Neural cell (in vitro differentiated cells): Measurements from ENCODE around the gene SNTG2. TPM values are rescaled to one million over a fixed set of nuclear protein-coding genes. Genes with fewer than 3 reads are reported as not detected.

ENCODE experiments used
- H2AFZ ChIP-seq: fragments of 200-600, 300-800 bp; sonication (generic), shearing (Covaris generic); 2 replicates; pipeline ENCODE4 v1.6.0; 2014; ENCODE audit warnings: low read depth, mild to moderate bottlenecking, antibody characterized with exemption, low read length, moderate library complexity
- H3F3A ChIP-seq: fragments of 200-600 bp; shearing (Covaris generic); 2 replicates; pipeline ENCODE4 v1.6.1; 2016; ENCODE audit warnings: mild to moderate bottlenecking, moderate library complexity, mixed read lengths, antibody characterized with exemption, low read length; ENCODE audit not compliant: insufficient read depth, poor library complexity, severe bottlenecking
- H3K27ac ChIP-seq: fragments of 200-600, 300-800 bp; sonication (generic), shearing (Covaris generic); 2 replicates; pipeline ENCODE4 v1.5.1; 2014; ENCODE audit warnings: mild to moderate bottlenecking, low read length, moderate library complexity
- H3K27me3 ChIP-seq: fragments of 300-800, 200-600 bp; sonication (generic), shearing (Covaris generic); 2 replicates; pipeline ENCODE4 v1.6.0; 2014; ENCODE audit warnings: mild to moderate bottlenecking, low read depth, low read length, moderate library complexity; ENCODE audit not compliant: insufficient read depth
- H3K36me3 ChIP-seq: fragments of 300-800, 200-600 bp; sonication (generic), shearing (Covaris generic); 2 replicates; pipeline ENCODE4 v1.5.1; 2014; ENCODE audit warnings: mild to moderate bottlenecking, antibody characterized with exemption, low read length, moderate library complexity; ENCODE audit not compliant: insufficient read depth
- H3K4me2 ChIP-seq: fragments of 300-800, 200-600 bp; sonication (generic), shearing (Covaris generic); 2 replicates; pipeline ENCODE4 v1.6.0; 2014; ENCODE audit warnings: mild to moderate bottlenecking, low read length
- H3K4me3 ChIP-seq: fragments of 300-800, 200-600 bp; sonication (generic), shearing (Covaris generic); 2 replicates; pipeline ENCODE4 v1.5.1; 2014; ENCODE audit warnings: mild to moderate bottlenecking, low read length, moderate library complexity
- H3K79me2 ChIP-seq: fragments of 200-600 bp; shearing (Covaris generic); replicated peaks from 2 replicates; pipeline ENCODE4 v1.6.0; 2014; ENCODE audit warnings: mild to moderate bottlenecking, low read length, moderate library complexity; ENCODE audit not compliant: insufficient read depth
- H3K9ac ChIP-seq: fragments of 300-800, 200-600 bp; sonication (generic), shearing (Covaris generic); 2 replicates; pipeline ENCODE4 v1.6.1; 2016; ENCODE audit warnings: mild to moderate bottlenecking, low read length, mixed read lengths
- H3K9me2 ChIP-seq: fragments of 200-600 bp; shearing (Covaris generic); 2 replicates; pipeline ENCODE4 v1.6.1; 2016; ENCODE audit warnings: mild to moderate bottlenecking, low read length, mixed read lengths; ENCODE audit not compliant: insufficient read depth
- H3K9me3 ChIP-seq: fragments of 200-600, 300-800 bp; sonication (generic), shearing (Covaris generic); 2 replicates; pipeline ENCODE4 v1.6.1; 2016; ENCODE audit warnings: mild to moderate bottlenecking, mixed run types, low read length, moderate library complexity, mixed read lengths
- H4K20me1 ChIP-seq: fragments of 200-600 bp; shearing (Covaris generic); 2 replicates; pipeline ENCODE4 v1.6.1; 2016; ENCODE audit warnings: mild to moderate bottlenecking, mixed run types; ENCODE audit not compliant: insufficient read depth
- EP300 ChIP-seq: fragments of 450-650 bp; conservative IDR thresholded peaks from 2 replicates; pipeline ENCODE4 v1.6.1; 2014; ENCODE audit warnings: antibody characterized with exemption, mild to moderate bottlenecking, moderate library complexity; ENCODE audit not compliant: poor library complexity, severe bottlenecking
- EZH2 ChIP-seq: fragments of 200-600, 300-800 bp; shearing (Covaris generic), sonication (generic); IDR thresholded peaks from 2 replicates; pipeline ENCODE4 v1.6.1; 2014; ENCODE audit warnings: antibody characterized with exemption, low read length, borderline replicate concordance, mild to moderate bottlenecking; ENCODE audit not compliant: insufficient read depth, poor library complexity, severe bottlenecking
- MXI1 ChIP-seq: fragments of 450-650 bp; conservative IDR thresholded peaks from 2 replicates; pipeline ENCODE4 v1.6.1; 2014; ENCODE audit warnings: antibody characterized with exemption, mild to moderate bottlenecking; ENCODE audit not compliant: poor library complexity, severe bottlenecking
- POLR2AphosphoS5 ChIP-seq: IDR thresholded peaks from 2 replicates; pipeline ENCODE4 v1.6.1; 2012
- RAD21 ChIP-seq: fragments of 450-650 bp; conservative IDR thresholded peaks from 2 replicates; pipeline ENCODE4 v1.6.1; 2014; ENCODE audit warnings: antibody characterized with exemption, mild to moderate bottlenecking, moderate library complexity
- REST ChIP-seq: IDR thresholded peaks from 2 replicates; pipeline ENCODE4 v1.6.1; 2012; ENCODE audit warnings: borderline replicate concordance
- SMC3 ChIP-seq: fragments of 450-650 bp; conservative IDR thresholded peaks from 2 replicates; pipeline ENCODE4 v1.6.1; 2014; ENCODE audit warnings: antibody characterized with exemption, mild to moderate bottlenecking, moderate library complexity; ENCODE audit not compliant: poor library complexity
- polyA plus RNA-seq: library from polyadenylated mRNA; depleted of rRNA; stranded (reverse); fragments of >200 nt; gene quantifications from 2 replicates; pipeline ENCODE4 v1.2.3, GENCODE V29; 2014

SNTG2 gene
- polyA plus RNA-seq, 1 donor from 2014 or later: not detected

GRCh38 chr2:1309507-1309906, 358.9 kb downstream of the SNTG2 start:
- TF ChIP-seq POLR2AphosphoS5: no peak
- no peak for TF ChIP-seq RAD21
- no peak for TF ChIP-seq EZH2
- Histone ChIP-seq H3K27ac (no peak overlapping the region), H3K79me2 (no peaks in the 10 kb centered on the region)

GRCh38 chr2:1310202-1310601, 359.6 kb downstream of the SNTG2 start:
- Histone ChIP-seq H3F3A (no peaks in the 10 kb centered on the region), H3K4me3 (no peak overlapping the region), H3K9me2 (no peaks in the 10 kb centered on the region), H3K9me3 (no peaks in the 10 kb centered on the region), H4K20me1 (no peaks in the 10 kb centered on the region), H3K27me3 (no peaks in the 10 kb centered on the region), H3K27ac (no peak overlapping the region), H2AFZ (no peak overlapping the region), H3K9ac (no peak overlapping the region), H3K4me2 (no peak overlapping the region), H3K36me3 (no peaks in the 10 kb centered on the region), H3K79me2 (no peaks in the 10 kb centered on the region)
- TF ChIP-seq REST (no peak), RAD21 (no peak), MXI1 (no peak), SMC3 (no peak), POLR2AphosphoS5 (no peak), EZH2 (no peak)

More at GRCh38 chr2:1309507-1309906, 358.9 kb downstream of the SNTG2 start:
- Histone ChIP-seq H3K4me3 (no peak overlapping the region), H2AFZ (no peak overlapping the region), H3K4me2 (no peak overlapping the region), H3K27me3 (no peaks in the 10 kb centered on the region), H3K9me2 (no peaks in the 10 kb centered on the region), H3F3A (no peaks in the 10 kb centered on the region), H3K9ac (no peak overlapping the region), H3K36me3 (no peaks in the 10 kb centered on the region), H3K9me3 (no peaks in the 10 kb centered on the region), H4K20me1 (no peaks in the 10 kb centered on the region)

GRCh38 chr2:1310866-1311265, 360.2 kb downstream of the SNTG2 start:
- Histone ChIP-seq H3K9me3 (no peaks in the 10 kb centered on the region), H3K4me2 (no peak overlapping the region), H3K9ac (no peak overlapping the region), H2AFZ (no peak overlapping the region), H4K20me1 (no peaks in the 10 kb centered on the region), H3K4me3 (no peak overlapping the region), H3K9me2 (no peaks in the 10 kb centered on the region), H3K36me3 (no peaks in the 10 kb centered on the region), H3K27me3 (no peaks in the 10 kb centered on the region), H3F3A (no peaks in the 10 kb centered on the region), H3K79me2 (no peaks in the 10 kb centered on the region), H3K27ac (no peak overlapping the region)
- TF ChIP-seq POLR2AphosphoS5 (no peak), EZH2 (no peak), EP300 (no peak), REST (no peak)
